Upper lobe of left lung (tissue), 6 donors: ENCODE measurements around the gene GGTLC1. TPM values are rescaled to one million over a fixed set of nuclear protein-coding genes. Genes with fewer than 3 reads are reported as not detected.

Experiments used
- ATAC-seq, 2 donors: fragments of 200-7000 bp; cut with Tn5 transposase; one replicate each; pipeline ENCODE4 v1.9.1; 2022; ENCODE audit warnings: mild to moderate bottlenecking in 2 of 2, moderate library complexity in 2 of 2; ENCODE audit not compliant: low FRiP score in 2 of 2
- DNase-seq, 2 donors: peaks; one replicate each; pipeline ENCODE4 v3.0.0-alpha.2; 2019 to 2020
- H3K27ac ChIP-seq, 4 donors: fragments of 200-600 bp; sonication (generic); one replicate each; pipeline ENCODE4 v1.5.1; 2016 to 2019
- H3K27me3 ChIP-seq, 4 donors: fragments of 200-600 bp; sonication (generic); one replicate each; pipeline ENCODE4 v1.5.1; 2017 to 2019
- H3K36me3 ChIP-seq, 4 donors: fragments of 200-600 bp; sonication (generic); one replicate each; pipeline ENCODE4 v1.5.1; 2016 to 2019
- H3K4me1 ChIP-seq, 4 donors: fragments of 200-600 bp; sonication (generic); one replicate each; pipeline ENCODE4 v1.5.1; 2018 to 2019
- H3K4me3 ChIP-seq, 4 donors: fragments of 200-600 bp; sonication (generic); one replicate each; pipeline ENCODE4 v1.5.1; 2017 to 2019; ENCODE audit warnings: mild to moderate bottlenecking in 2 of 4, moderate library complexity in 1 of 4
- H3K9me3 ChIP-seq, 4 donors: fragments of 200-600 bp; sonication (generic); one replicate each; pipeline ENCODE4 v1.5.1; 2018 to 2019
- EP300 ChIP-seq, 4 donors: sonication (generic); formaldehyde crosslinking; IDR thresholded peaks; one replicate each; pipeline ENCODE4 v1.5.1; 2017; ENCODE audit warnings: antibody characterized with exemption in 4 of 4, control low read depth in 2 of 4
- POLR2A ChIP-seq, 4 donors: fragments of 450-650 bp; IDR thresholded peaks; one replicate each; pipeline ENCODE4 v1.5.1; 2016 to 2017; ENCODE audit warnings: antibody characterized with exemption in 4 of 4, mild to moderate bottlenecking in 2 of 4
- POLR2AphosphoS5 ChIP-seq, 2 donors: sonication (generic); formaldehyde crosslinking; IDR thresholded peaks; one replicate each; pipeline ENCODE4 v1.5.1; 2017; ENCODE audit warnings: antibody characterized with exemption in 2 of 2
- WGBS, 2 donors: methylation state at CpG; one replicate each; pipeline ENCODE4 v1.1.5; 2017 to 2018; 5-methylcytosine and 5-hydroxymethylcytosine counted together
- total RNA-seq, 6 donors: library from RNA; depleted of rRNA in 4 of 6; stranded (reverse); fragments of >200 nt in 4 of 6; gene quantifications; one replicate each; pipeline versions ENCODE4 v1.1.0 to v1.2.1, GENCODE V29; 2016 to 2021
- TF ChIP-seq, protein P1 (sequence below), 6 experiments: fragments of 450-650 bp in 4 of 6; fragments of 200-600 bp in 2 of 6; sonication (generic) in 2 of 6; IDR thresholded peaks; one replicate each; pipeline ENCODE4 v1.5.1; 2016 to 2019; ENCODE audit warnings: antibody characterized with exemption in 6 of 6
- donor health status: DM: no; HTN: no; CAD: no; lungs with moderate emphysema.
- donor health status: DM: no; HTN: yes; CAD: no; lungs with severe emphysema.

GGTLC1 gene
- total RNA-seq, 6 donors from 2014 or later = 23.0 to 94.7 (median 75.7) TPM

DNA sequence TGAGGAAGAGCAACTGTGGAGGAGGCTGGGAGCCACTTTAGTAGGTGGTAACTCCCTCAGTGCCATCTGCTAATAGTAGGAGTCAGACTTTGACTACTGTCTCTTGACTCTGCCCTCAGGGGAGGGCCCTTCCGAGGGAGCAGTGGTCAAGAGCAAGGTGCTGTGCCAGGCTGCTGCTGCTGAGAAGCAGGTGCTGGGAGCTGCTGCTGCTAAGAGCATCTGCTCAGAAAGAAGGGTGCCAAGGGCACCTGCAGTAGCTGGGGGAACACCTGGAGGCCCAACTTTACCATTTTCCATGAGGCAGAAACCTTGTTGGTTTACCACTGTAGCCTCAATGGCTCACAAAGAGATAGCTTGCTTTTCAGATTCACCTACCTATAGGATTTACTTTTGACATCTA is 18.5 kb downstream of the GGTLC1 start:
- Histone ChIP-seq H3K4me3 (no peak overlapping the region), H3K4me1 (no peaks in the 10 kb centered on the region), H3K36me3 (no peaks in the 10 kb centered on the region), H3K27me3 (no peaks in the 10 kb centered on the region), H3K27ac (no peak overlapping the region), H3K9me3 (no peaks in the 10 kb centered on the region)
- DNase-seq = no peak
- 56 to 75% methylated on average over 1 of the region's 1 CpG for WGBS, 2 donors
- TF ChIP-seq POLR2AphosphoS5 (IDR thresholded peaks at IDR 0.05) (no peak), EP300 (IDR thresholded peaks at IDR 0.05) (no peak), POLR2A (IDR thresholded peaks at IDR 0.05) (no peak)
- TF ChIP-seq, protein P1, sequence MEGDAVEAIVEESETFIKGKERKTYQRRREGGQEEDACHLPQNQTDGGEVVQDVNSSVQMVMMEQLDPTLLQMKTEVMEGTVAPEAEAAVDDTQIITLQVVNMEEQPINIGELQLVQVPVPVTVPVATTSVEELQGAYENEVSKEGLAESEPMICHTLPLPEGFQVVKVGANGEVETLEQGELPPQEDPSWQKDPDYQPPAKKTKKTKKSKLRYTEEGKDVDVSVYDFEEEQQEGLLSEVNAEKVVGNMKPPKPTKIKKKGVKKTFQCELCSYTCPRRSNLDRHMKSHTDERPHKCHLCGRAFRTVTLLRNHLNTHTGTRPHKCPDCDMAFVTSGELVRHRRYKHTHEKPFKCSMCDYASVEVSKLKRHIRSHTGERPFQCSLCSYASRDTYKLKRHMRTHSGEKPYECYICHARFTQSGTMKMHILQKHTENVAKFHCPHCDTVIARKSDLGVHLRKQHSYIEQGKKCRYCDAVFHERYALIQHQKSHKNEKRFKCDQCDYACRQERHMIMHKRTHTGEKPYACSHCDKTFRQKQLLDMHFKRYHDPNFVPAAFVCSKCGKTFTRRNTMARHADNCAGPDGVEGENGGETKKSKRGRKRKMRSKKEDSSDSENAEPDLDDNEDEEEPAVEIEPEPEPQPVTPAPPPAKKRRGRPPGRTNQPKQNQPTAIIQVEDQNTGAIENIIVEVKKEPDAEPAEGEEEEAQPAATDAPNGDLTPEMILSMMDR (IDR thresholded peaks at IDR 0.05) = no peak
- no peak for ATAC-seq

DNA sequence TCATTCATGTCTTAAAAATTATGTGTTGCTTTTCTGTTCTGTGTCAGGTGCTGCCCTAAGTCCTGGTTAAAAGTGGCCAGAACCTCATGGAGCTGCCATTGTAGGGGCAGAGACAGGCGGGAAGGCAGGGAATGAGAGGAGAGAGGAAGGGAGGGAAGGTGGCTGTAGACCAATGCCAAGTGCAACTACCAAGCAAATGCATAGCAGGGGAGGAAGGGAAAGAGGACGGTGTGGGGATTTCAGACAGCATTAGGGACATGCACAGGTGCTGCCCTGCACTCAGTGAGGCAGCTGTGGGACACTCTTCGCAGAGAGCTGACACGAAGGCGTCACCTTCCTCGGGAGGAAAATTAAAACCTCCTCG is 21.0 kb downstream of the GGTLC1 start:
- Histone ChIP-seq H3K4me3 (no peak overlapping the region), H3K9me3 (no peaks in the 10 kb centered on the region), H3K4me1 (no peaks in the 10 kb centered on the region), H3K27me3 (no peaks in the 10 kb centered on the region), H3K36me3 (no peaks in the 10 kb centered on the region), H3K27ac (no peak overlapping the region)
- DNase-seq = no peak
- ATAC-seq = no peak
- WGBS, 2 donors = 70 to 78% methylated on average over 7 of the region's 7 CpGs
- TF ChIP-seq, protein P1 (IDR thresholded peaks at IDR 0.05) = no peak
- no peak for TF ChIP-seq POLR2AphosphoS5 (IDR thresholded peaks at IDR 0.05)

DNA sequence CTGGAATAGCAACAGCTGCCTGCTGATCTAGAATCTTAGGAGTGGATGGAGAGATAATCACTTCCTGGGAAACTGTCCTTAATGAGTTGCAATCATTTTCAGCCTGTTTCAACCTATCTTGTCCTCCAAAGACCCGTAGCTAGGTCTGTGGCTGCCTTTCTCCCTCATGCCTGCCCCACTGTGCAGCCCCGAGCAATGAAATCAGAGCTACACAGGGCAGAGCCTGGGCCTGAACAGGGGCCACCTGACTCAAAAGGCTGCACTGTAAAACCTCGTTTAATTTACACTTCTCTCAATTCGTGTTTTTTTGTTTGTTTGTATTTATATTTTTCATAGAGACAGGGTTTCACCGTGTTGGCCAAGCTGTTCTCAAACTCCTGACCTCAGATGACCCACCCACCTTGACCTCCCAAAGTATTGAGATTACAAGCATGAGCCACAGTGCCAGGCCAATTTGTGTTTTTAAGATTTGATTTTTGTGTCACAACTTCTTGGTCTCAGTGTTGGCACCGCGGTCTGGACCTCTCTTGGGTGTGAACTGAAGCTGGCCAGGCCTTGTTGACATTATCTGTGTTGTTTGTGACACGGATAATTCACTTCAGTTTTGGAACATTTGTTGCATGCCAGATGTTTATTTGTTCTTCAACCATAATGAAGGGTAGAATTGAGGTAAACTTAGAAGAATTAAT is 21.5 kb downstream of the GGTLC1 start:
- no peak for ATAC-seq
- Histone ChIP-seq H3K27me3 (no peaks in the 10 kb centered on the region), H3K9me3 (no peaks in the 10 kb centered on the region), H3K4me3 (no peak overlapping the region), H3K27ac (no peak overlapping the region), H3K36me3 (no peaks in the 10 kb centered on the region), H3K4me1 (no peaks in the 10 kb centered on the region)
- 76 to 79% methylated on average over 8 of the region's 8 CpGs for WGBS, 2 donors
- TF ChIP-seq EP300 (IDR thresholded peaks at IDR 0.05) (no peak), POLR2AphosphoS5 (IDR thresholded peaks at IDR 0.05) (no peak), POLR2A (IDR thresholded peaks at IDR 0.05) (no peak)
- TF ChIP-seq, protein P1 (IDR thresholded peaks at IDR 0.05) = no peak
- no peak for DNase-seq

DNA sequence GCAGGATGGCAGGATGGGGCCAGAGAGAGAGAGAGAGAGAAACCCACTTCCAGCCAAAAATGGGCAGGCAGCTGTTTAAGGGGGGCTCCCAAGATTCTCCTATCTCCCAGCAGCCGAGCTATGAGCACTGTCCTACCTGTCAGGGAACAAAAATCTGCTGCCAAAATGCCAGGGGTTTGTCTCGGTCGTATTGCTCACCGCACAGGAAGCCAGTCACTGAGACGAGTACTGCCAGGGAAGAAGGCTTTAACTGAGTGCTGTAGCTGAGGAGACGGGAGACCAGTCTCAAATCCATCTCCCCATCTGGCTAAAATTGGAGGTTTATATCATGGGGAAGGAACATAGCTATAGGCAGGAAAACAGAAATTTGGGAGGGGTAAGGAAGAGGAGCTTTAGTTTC is 22.3 kb downstream of the GGTLC1 start:
- no peaks in the 10 kb centered on the region for H3K9me3 ChIP-seq
- ATAC-seq = no peak
- WGBS, 2 donors = 79 to 91% methylated on average over 6 of the region's 6 CpGs
- H3K4me1 ChIP-seq = no peaks in the 10 kb centered on the region
- no peaks in the 10 kb centered on the region for H3K27me3 ChIP-seq
- H3K36me3 ChIP-seq = no peaks in the 10 kb centered on the region
- TF ChIP-seq EP300 (IDR thresholded peaks at IDR 0.05) (no peak), POLR2A (IDR thresholded peaks at IDR 0.05) (no peak)
- no peak overlapping the region for H3K27ac ChIP-seq
- no peak for DNase-seq
- H3K4me3 ChIP-seq = no peak overlapping the region

DNA sequence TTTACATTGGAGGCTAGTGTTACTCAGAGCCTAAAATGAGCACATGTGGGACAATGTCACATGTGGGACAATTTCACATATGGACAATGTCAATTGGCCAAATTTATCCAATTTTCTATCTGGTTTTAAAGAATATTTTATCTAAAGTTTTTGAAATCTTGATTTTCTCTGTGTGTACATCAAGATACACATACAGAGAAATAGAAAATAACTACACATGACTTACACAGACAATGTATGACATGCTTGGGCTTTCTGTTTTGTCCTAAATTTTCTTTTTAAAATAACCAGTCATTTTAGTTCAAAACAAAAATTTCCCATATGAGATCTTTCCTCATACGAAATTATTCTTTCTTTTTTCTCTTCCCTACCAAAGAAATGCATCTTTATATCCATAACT is 24.6 kb downstream of the GGTLC1 start:
- ATAC-seq = no peak

More for the DNA sequence above, 24.6 kb downstream of the GGTLC1 start:
- WGBS, 2 donors = 54 to 57% methylated on average over 1 of the region's 1 CpG
- Histone ChIP-seq H3K27me3 (no peaks in the 10 kb centered on the region), H3K27ac (no peak overlapping the region), H3K36me3 (no peaks in the 10 kb centered on the region), H3K4me3 (no peak overlapping the region), H3K4me1 (no peaks in the 10 kb centered on the region), H3K9me3 (no peaks in the 10 kb centered on the region)
- TF ChIP-seq POLR2A (IDR thresholded peaks at IDR 0.05) = no peak
- TF ChIP-seq POLR2AphosphoS5 (IDR thresholded peaks at IDR 0.05) = no peak
- TF ChIP-seq, protein P1 (IDR thresholded peaks at IDR 0.05) = no peak
- no peak for TF ChIP-seq EP300 (IDR thresholded peaks at IDR 0.05)
- no peak for DNase-seq
